ENCODE measurements around the gene RAB9A. TPM values are rescaled to one million over a fixed set of nuclear protein-coding genes. Genes with fewer than 3 reads are reported as not detected.

RAB9A gene
- total RNA-seq, 1 experiment from 2014 or later: 25.8 TPM

- ChIA-PET CTCF (no interaction called here), POLR2A (ENCODE audit: low non-redundant PET) (no interaction called here)
- Histone ChIP-seq H3K4me1 (ENCODE audit: insufficient read depth, low read length, poor library complexity, severe bottlenecking) (peaks cover 51% of the 10 kb centered on the region), H3K27ac (ENCODE audit: low read depth, low read length, poor library complexity, severe bottlenecking) (no peak overlapping the region), H3K4me3 (ENCODE audit: low read depth, low read length, poor library complexity, severe bottlenecking) (no peak overlapping the region), H3K9me3 (ENCODE audit: low read depth, low read length, poor library complexity, severe bottlenecking) (no peaks in the 10 kb centered on the region), H3K27me3 (replicated peaks; ENCODE audit: insufficient read depth, low read depth, low read length, poor library complexity) (no peaks in the 10 kb centered on the region), H3K36me3 (ENCODE audit: insufficient read depth, low read length, poor library complexity, severe bottlenecking) (no peaks in the 10 kb centered on the region)
- TF ChIP-seq, protein P1, sequence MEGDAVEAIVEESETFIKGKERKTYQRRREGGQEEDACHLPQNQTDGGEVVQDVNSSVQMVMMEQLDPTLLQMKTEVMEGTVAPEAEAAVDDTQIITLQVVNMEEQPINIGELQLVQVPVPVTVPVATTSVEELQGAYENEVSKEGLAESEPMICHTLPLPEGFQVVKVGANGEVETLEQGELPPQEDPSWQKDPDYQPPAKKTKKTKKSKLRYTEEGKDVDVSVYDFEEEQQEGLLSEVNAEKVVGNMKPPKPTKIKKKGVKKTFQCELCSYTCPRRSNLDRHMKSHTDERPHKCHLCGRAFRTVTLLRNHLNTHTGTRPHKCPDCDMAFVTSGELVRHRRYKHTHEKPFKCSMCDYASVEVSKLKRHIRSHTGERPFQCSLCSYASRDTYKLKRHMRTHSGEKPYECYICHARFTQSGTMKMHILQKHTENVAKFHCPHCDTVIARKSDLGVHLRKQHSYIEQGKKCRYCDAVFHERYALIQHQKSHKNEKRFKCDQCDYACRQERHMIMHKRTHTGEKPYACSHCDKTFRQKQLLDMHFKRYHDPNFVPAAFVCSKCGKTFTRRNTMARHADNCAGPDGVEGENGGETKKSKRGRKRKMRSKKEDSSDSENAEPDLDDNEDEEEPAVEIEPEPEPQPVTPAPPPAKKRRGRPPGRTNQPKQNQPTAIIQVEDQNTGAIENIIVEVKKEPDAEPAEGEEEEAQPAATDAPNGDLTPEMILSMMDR (conservative IDR thresholded peaks at IDR 0.05; ENCODE audit: low read depth, low read length): no peak
- no peak for TF ChIP-seq EZH2 (IDR thresholded peaks at IDR 0.05; ENCODE audit: borderline replicate concordance, low read depth, low read length, poor library complexity, severe bottlenecking)
- intact Hi-C loops (cut with micrococcal nuclease; ENCODE audit: unreplicated experiment): no loop called here
- no peak for DNase-seq (ENCODE audit: low spot score)
- no TSS peak for BruUV-seq (replicated peaks)
These were observed 8.5 kb downstream of the RAB9A start for GRCh38 chrX:13697455-13697854.

- TF ChIP-seq, protein P1 (conservative IDR thresholded peaks at IDR 0.05; ENCODE audit: low read depth, low read length): no peak
- TF ChIP-seq EZH2 (IDR thresholded peaks at IDR 0.05; ENCODE audit: borderline replicate concordance, low read depth, low read length, poor library complexity, severe bottlenecking): no peak
- Histone ChIP-seq H3K27me3 (replicated peaks; ENCODE audit: insufficient read depth, low read depth, low read length, poor library complexity) (no peaks in the 10 kb centered on the region), H3K27ac (ENCODE audit: low read depth, low read length, poor library complexity, severe bottlenecking) (no peak overlapping the region), H3K4me1 (ENCODE audit: insufficient read depth, low read length, poor library complexity, severe bottlenecking) (peaks cover 46% of the 10 kb centered on the region), H3K9me3 (ENCODE audit: low read depth, low read length, poor library complexity, severe bottlenecking) (no peaks in the 10 kb centered on the region), H3K36me3 (ENCODE audit: insufficient read depth, low read length, poor library complexity, severe bottlenecking) (no peaks in the 10 kb centered on the region), H3K4me3 (ENCODE audit: low read depth, low read length, poor library complexity, severe bottlenecking) (no peak overlapping the region)
- intact Hi-C loops (cut with micrococcal nuclease; ENCODE audit: unreplicated experiment): no loop called here
- no peak for DNase-seq (ENCODE audit: low spot score)
- ChIA-PET POLR2A (ENCODE audit: low non-redundant PET) (no interaction called here), CTCF (no interaction called here)
- BruUV-seq (replicated peaks): no TSS peak
These were observed 9.0 kb downstream of the RAB9A start for GRCh38 chrX:13697976-13698375.

DNA sequence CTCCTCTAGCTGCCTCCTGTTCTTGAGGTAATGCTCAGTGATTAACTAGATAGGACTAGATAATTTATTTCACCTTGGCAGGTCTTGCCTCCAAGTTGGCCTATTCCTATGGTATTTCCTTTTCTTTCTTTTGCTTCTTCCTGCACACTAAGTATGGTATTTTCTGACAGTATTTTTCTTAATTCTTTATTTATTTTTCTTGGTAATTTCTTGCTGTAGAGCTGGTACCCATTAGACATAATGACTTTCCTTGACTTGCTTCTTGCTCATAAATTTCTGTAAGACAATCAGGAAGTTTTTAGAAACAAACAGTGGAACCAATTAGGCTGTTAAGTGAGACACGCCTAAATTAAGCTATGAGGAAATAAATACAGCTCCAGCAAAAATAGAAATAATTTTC lies 9.5 kb downstream of the RAB9A start:
- ChIA-PET POLR2A (ENCODE audit: low non-redundant PET) (interaction anchor here (0.5 kb wide), 1 partner anchor 1512 kb away, joined by 4 read pairs; no protein-coding TSS in a partner anchor), CTCF (no interaction called here)
- Histone ChIP-seq H3K36me3 (ENCODE audit: insufficient read depth, low read length, poor library complexity, severe bottlenecking) (no peaks in the 10 kb centered on the region), H3K4me3 (ENCODE audit: low read depth, low read length, poor library complexity, severe bottlenecking) (no peak overlapping the region), H3K27me3 (replicated peaks; ENCODE audit: insufficient read depth, low read depth, low read length, poor library complexity) (no peaks in the 10 kb centered on the region), H3K4me1 (ENCODE audit: insufficient read depth, low read length, poor library complexity, severe bottlenecking) (peaks cover 41% of the 10 kb centered on the region), H3K9me3 (ENCODE audit: low read depth, low read length, poor library complexity, severe bottlenecking) (no peaks in the 10 kb centered on the region), H3K27ac (ENCODE audit: low read depth, low read length, poor library complexity, severe bottlenecking) (no peak overlapping the region)
- no TSS peak for BruUV-seq (replicated peaks)
- intact Hi-C loops (cut with micrococcal nuclease; ENCODE audit: unreplicated experiment): no loop called here
- TF ChIP-seq EZH2 (IDR thresholded peaks at IDR 0.05; ENCODE audit: borderline replicate concordance, low read depth, low read length, poor library complexity, severe bottlenecking): no peak
- TF ChIP-seq, protein P1 (conservative IDR thresholded peaks at IDR 0.05; ENCODE audit: low read depth, low read length): no peak
- DNase-seq (ENCODE audit: low spot score): peak; percentile 57
